K562 (cell line): ENCODE results near the gene PLOD1. TPM values are rescaled to one million over a fixed set of nuclear protein-coding genes. Genes with fewer than 3 reads are reported as not detected.

Experiments
- BCL6 ChIP-seq: fragments of 250-450 bp; sonication (Bioruptor Pico); IDR thresholded peaks from 2 replicates; pipeline ENCODE4 v1.4.0; 2020
- CBX1 ChIP-seq: sonication (generic); IDR thresholded peaks from 2 replicates; pipeline ENCODE4 v1.6.1; 2016; ENCODE audit warnings: antibody characterized with exemption, low read depth, mild to moderate bottlenecking
- CEBPB ChIP-seq: fragments of 450-650 bp; IDR thresholded peaks from 2 replicates; pipeline ENCODE4 v1.6.1; 2016; ENCODE audit warnings: missing genetic modification characterization, missing compliant biosample characterization
- COPS2 ChIP-seq: fragments of 450-650 bp; conservative IDR thresholded peaks from 2 replicates; pipeline ENCODE4 v1.6.1; 2016; ENCODE audit warnings: mild to moderate bottlenecking, moderate library complexity
- CXXC5 ChIP-seq: fragments of 250-450 bp; sonication (Bioruptor Pico); IDR thresholded peaks from 2 replicates; pipeline ENCODE4 v1.8.0; 2022; ENCODE audit warnings: inconsistent platforms, mild to moderate bottlenecking, moderate library complexity
- ERF ChIP-seq: fragments of 450-650 bp; formaldehyde crosslinking; IDR thresholded peaks from 2 replicates; pipeline ENCODE4 v1.4.0; 2020; ENCODE audit warnings: mild to moderate bottlenecking, mixed read lengths
- ETV6 ChIP-seq, 3 experiments: fragments of 150-350 bp in 1 of 3; sonication (generic) in 1 of 3; formaldehyde crosslinking in 1 of 3; IDR thresholded peaks; 2 replicates each; pipeline versions ENCODE4 v1.6.1 to v1.8.0; 2014 to 2022; ENCODE audit warnings: borderline replicate concordance in 2 of 3, low read depth in 2 of 3, antibody characterized with exemption in 1 of 3, low read length in 1 of 3, mild to moderate bottlenecking in 1 of 3, missing genetic modification reagents in 1 of 3
- IRF2 ChIP-seq: sonication (generic); formaldehyde crosslinking; IDR thresholded peaks from 2 replicates; pipeline ENCODE4 v1.8.1; 2022; ENCODE audit warnings: mild to moderate bottlenecking, missing genetic modification reagents
- L3MBTL2 ChIP-seq: fragments of 450-650 bp; IDR thresholded peaks from 2 replicates; pipeline ENCODE4 v1.6.1; 2016; ENCODE audit warnings: mild to moderate bottlenecking, moderate library complexity
- NR1H2 ChIP-seq: sonication (generic); formaldehyde crosslinking; IDR thresholded peaks from 2 replicates; pipeline ENCODE4 v1.4.0; 2020; ENCODE audit warnings: mild to moderate bottlenecking, missing genetic modification reagents
- NR2C1 ChIP-seq, 2 experiments: fragments of 450-650 bp; IDR thresholded peaks; 2 replicates each; pipeline ENCODE4 v1.6.1; 2017; ENCODE audit warnings: mild to moderate bottlenecking in 2 of 2, antibody characterized with exemption in 1 of 2, inconsistent platforms in 1 of 2, missing compliant biosample characterization in 1 of 2, missing genetic modification characterization in 1 of 2
- POLR2AphosphoS2 ChIP-seq: IDR thresholded peaks from 2 replicates; pipeline ENCODE4 v1.6.1; 2012; ENCODE audit warnings: low read length, improper control_type of control experiment
- RBFOX2 ChIP-seq: fragments of 200-400 bp; formaldehyde crosslinking; IDR thresholded peaks from 2 replicates; pipeline ENCODE4 v1.6.1; 2017; ENCODE audit warnings: low read depth, mild to moderate bottlenecking, low read length, moderate library complexity
- RBM17 ChIP-seq: fragments of 200-400 bp; formaldehyde crosslinking; IDR thresholded peaks from 2 replicates; pipeline ENCODE4 v1.6.1; 2017; ENCODE audit warnings: low read depth, mild to moderate bottlenecking, low read length, borderline replicate concordance
- RNF219 ChIP-seq: fragments of 250-450 bp; sonication (Bioruptor Pico); IDR thresholded peaks from 2 replicates; pipeline ENCODE4 v1.5.0; 2022; ENCODE audit warnings: mild to moderate bottlenecking
- SAFB2 ChIP-seq: fragments of 200-400 bp; formaldehyde crosslinking; IDR thresholded peaks from 2 replicates; pipeline ENCODE4 v1.6.1; 2018; ENCODE audit warnings: borderline replicate concordance, low read length, low read depth, moderate library complexity; ENCODE audit not compliant: severe bottlenecking
- STAT5A ChIP-seq: IDR thresholded peaks from 2 replicates; pipeline ENCODE4 v1.6.1; 2012; ENCODE audit warnings: low read length, inconsistent platforms, borderline replicate concordance
- STAT5B ChIP-seq: fragments of 250-450 bp; sonication (Bioruptor Pico); IDR thresholded peaks from 2 replicates; pipeline ENCODE4 v1.8.0; 2021; ENCODE audit warnings: mild to moderate bottlenecking, inconsistent platforms
- TAF9B ChIP-seq: fragments of 450-650 bp; IDR thresholded peaks from 2 replicates; pipeline ENCODE4 v1.6.1; 2018; ENCODE audit warnings: mild to moderate bottlenecking; ENCODE audit not compliant: partially characterized antibody
- ZBTB1 ChIP-seq: sonication (generic); formaldehyde crosslinking; IDR thresholded peaks from 2 replicates; pipeline ENCODE4 v1.8.1; 2023; ENCODE audit warnings: missing genetic modification reagents, low read depth, mild to moderate bottlenecking, borderline replicate concordance
- ZNF586 ChIP-seq: fragments of 450-650 bp; formaldehyde crosslinking; conservative IDR thresholded peaks from 2 replicates; pipeline ENCODE4 v1.4.0; 2020; ENCODE audit warnings: mild to moderate bottlenecking, moderate library complexity
- ZNF79 ChIP-seq: fragments of 250-450 bp; sonication (Bioruptor Pico); IDR thresholded peaks from 2 replicates; pipeline ENCODE4 v1.4.0; 2020; ENCODE audit warnings: low read depth, mild to moderate bottlenecking, moderate library complexity
- polyA plus RNA-seq, 8 experiments: library from polyadenylated mRNA; depleted of rRNA in 4 of 8; stranded (reverse) in 5 of 8; unstranded in 3 of 8; fragments of >200 nt; fragmentation: Nextera tagmentation in 2 of 8; fragmentation: Illumina TruSeq in 1 of 8; extraction: Ambion mirVana in 2 of 8; extraction: Trizol in 1 of 8; gene quantifications; 2 replicates each; pipeline versions ENCODE4 v1.2.1 to v1.2.3, GENCODE V29; 2011 to 2014; ENCODE audit warnings: inconsistent platforms in 1 of 8, missing spikeins in 1 of 8
- total RNA-seq, 7 experiments: library from RNA; depleted of rRNA in 6 of 7; stranded (reverse); fragments of >200 nt in 6 of 7; fragmentation: Illumina TruSeq in 2 of 7; extraction: Trizol in 2 of 7; gene quantifications; 2 replicates each; pipeline versions ENCODE4 v1.2.1 to v1.2.3, GENCODE V29; 2011 to 2021; ENCODE audit warnings: low replicate concordance in 1 of 7
- TF ChIP-seq, protein P1 (sequence below): fragments of 150-350 bp; conservative IDR thresholded peaks from 2 replicates; pipeline ENCODE4 v1.6.1; 2014; ENCODE audit warnings: low read length
- TF ChIP-seq, protein P2 (sequence below): sonication (generic); formaldehyde crosslinking; IDR thresholded peaks from 2 replicates; pipeline ENCODE4 v1.8.1; 2023; ENCODE audit warnings: mild to moderate bottlenecking, missing genetic modification reagents, moderate library complexity

Gene PLOD1
- total and polyA plus RNA-seq, 9 of the 15 experiments (the other 6 are each of a cell fraction or from before 2014, with no cell fraction given), result 16.6 to 90.8 (median 52.7) TPM

DNA sequence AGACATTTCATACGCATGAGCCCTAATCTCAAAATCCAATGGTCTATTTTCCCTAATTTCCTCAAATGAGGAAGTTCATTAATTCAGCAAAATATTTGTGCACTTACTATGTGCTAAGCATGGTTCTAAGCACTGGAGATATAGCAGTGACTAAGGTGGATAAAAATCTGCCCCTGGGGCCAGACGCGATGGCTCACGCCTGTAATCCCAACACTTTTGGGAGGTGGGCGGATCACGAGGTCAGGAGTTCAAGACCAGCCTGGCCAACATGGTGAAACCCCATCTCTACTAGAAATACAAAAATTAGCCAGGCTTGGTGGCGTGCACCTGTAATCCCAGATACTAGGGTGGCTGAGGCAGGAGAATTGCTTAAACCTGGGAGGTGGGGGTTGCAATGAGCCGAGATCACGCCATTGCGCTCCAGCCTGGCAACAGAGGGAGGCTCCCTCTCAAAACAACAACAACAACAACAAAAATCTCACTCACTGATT is 80.5 kb downstream of the PLOD1 start (continued):
- TF ChIP-seq TAF9B, result no peak
- TF ChIP-seq ZBTB1 (CRISPR knock-in tag), result no peak
- TF ChIP-seq L3MBTL2, result no peak
- 0 out of 2 replicates have a peak, but pooled peaks have one; percentile 2 for TF ChIP-seq ERF (CRISPR knock-in tag)
- TF ChIP-seq RBFOX2, result no peak
- TF ChIP-seq STAT5A, result no peak
- TF ChIP-seq POLR2AphosphoS2, result no peak
- TF ChIP-seq NR1H2 (CRISPR knock-in tag), result no peak
- no peak for TF ChIP-seq ZNF586 (CRISPR knock-in tag)
- TF ChIP-seq, protein P1, sequence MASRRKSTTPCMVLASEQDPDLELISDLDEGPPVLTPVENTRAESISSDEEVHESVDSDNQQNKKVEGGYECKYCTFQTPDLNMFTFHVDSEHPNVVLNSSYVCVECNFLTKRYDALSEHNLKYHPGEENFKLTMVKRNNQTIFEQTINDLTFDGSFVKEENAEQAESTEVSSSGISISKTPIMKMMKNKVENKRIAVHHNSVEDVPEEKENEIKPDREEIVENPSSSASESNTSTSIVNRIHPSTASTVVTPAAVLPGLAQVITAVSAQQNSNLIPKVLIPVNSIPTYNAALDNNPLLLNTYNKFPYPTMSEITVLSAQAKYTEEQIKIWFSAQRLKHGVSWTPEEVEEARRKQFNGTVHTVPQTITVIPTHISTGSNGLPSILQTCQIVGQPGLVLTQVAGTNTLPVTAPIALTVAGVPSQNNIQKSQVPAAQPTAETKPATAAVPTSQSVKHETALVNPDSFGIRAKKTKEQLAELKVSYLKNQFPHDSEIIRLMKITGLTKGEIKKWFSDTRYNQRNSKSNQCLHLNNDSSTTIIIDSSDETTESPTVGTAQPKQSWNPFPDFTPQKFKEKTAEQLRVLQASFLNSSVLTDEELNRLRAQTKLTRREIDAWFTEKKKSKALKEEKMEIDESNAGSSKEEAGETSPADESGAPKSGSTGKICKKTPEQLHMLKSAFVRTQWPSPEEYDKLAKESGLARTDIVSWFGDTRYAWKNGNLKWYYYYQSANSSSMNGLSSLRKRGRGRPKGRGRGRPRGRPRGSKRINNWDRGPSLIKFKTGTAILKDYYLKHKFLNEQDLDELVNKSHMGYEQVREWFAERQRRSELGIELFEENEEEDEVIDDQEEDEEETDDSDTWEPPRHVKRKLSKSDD, result no peak
- TF ChIP-seq RNF219, result no peak
- peak; percentile 51; the same call in 1 of the 2 replicates for TF ChIP-seq CXXC5
- TF ChIP-seq BCL6, result no peak
- TF ChIP-seq ZNF79 (CRISPR knock-in tag), result no peak
- TF ChIP-seq SAFB2, result no peak
- TF ChIP-seq CBX1, result peak; percentile 36; the same call in 1 of the 2 replicates
- TF ChIP-seq NR2C1 (IDR thresholded peaks at IDR 0.05), result peak; percentile 55; the same call in 1 of the 2 replicates
- TF ChIP-seq NR2C1 (tag; IDR thresholded peaks at IDR 0.05), result peak; percentile 61; the same call in 1 of the 2 replicates
- TF ChIP-seq RBM17, result no peak
- TF ChIP-seq, protein P2, sequence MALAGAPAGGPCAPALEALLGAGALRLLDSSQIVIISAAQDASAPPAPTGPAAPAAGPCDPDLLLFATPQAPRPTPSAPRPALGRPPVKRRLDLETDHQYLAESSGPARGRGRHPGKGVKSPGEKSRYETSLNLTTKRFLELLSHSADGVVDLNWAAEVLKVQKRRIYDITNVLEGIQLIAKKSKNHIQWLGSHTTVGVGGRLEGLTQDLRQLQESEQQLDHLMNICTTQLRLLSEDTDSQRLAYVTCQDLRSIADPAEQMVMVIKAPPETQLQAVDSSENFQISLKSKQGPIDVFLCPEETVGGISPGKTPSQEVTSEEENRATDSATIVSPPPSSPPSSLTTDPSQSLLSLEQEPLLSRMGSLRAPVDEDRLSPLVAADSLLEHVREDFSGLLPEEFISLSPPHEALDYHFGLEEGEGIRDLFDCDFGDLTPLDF (CRISPR knock-in tag), result no peak
- TF ChIP-seq ETV6 (IDR thresholded peaks at IDR 0.05; ENCODE audit: borderline replicate concordance in 1 of 2, low read depth in 2 of 2, low read length in 1 of 2), result no peak
- no peak for TF ChIP-seq ETV6 (CRISPR knock-in tag; IDR thresholded peaks at IDR 0.05; ENCODE audit: borderline replicate concordance)
- TF ChIP-seq COPS2, result no peak
- no peak for TF ChIP-seq IRF2 (CRISPR knock-in tag)
- TF ChIP-seq CEBPB (tag), result no peak
- no peak for TF ChIP-seq STAT5B (CRISPR knock-in tag)
